HCT116 (cell line): ENCODE measurements around the gene PLCB1. TPM values are rescaled to one million over a fixed set of nuclear protein-coding genes. Genes with fewer than 3 reads are reported as not detected.

Experiments
- ATAC-seq: fragments of 200-7000 bp; cut with Tn5 transposase; 2 replicates; pipeline ENCODE4 v1.9.1; 2020; ENCODE audit warnings: mild to moderate bottlenecking, moderate library complexity
- BruUV-seq: library from RNA; stranded (reverse); fragments of 400-500 nt; replicated peaks from 2 replicates; lab custom pipeline; 2021; lab: Mats Ljungman, UMichigan
- CTCF ChIA-PET: fragments of 300-600 bp; sonication (Branson Sonifier 250); formaldehyde crosslinking; loops from one replicate; lab custom pipeline; 2021; ENCODE audit warnings: antibody characterized with exemption; lab: Charles Lee
- POLR2A ChIA-PET: fragments of 300-600, 350-600 bp; sonication (Branson Sonifier 250); formaldehyde crosslinking; loops from one replicate; lab custom pipeline; 2021; ENCODE audit warnings: antibody characterized with exemption; lab: Charles Lee
- RAD21 ChIA-PET, 2 experiments: fragments of 300-600 bp; sonication (Branson Sonifier 250); formaldehyde crosslinking; loops; one replicate each; lab custom pipeline; 2023; ENCODE audit warnings: low total read pairs in 2 of 2; ENCODE audit not compliant: uncharacterized antibody in 2 of 2, unreplicated experiment in 2 of 2, low non-redundant PET in 1 of 2; lab: Charles Lee
- DNase-seq: peaks from one replicate; pipeline ENCODE4 v3.0.0-alpha.2; 2010; ENCODE audit warnings: low read depth, low spot score
- H2AFZ ChIP-seq: fragments of 200-600 bp; shearing (Covaris generic), sonication (generic); 2 replicates; pipeline ENCODE4 v1.6.1; 2017; ENCODE audit warnings: low read depth, mixed run types, mixed read lengths, antibody characterized with exemption, low read length; ENCODE audit not compliant: poor library complexity, severe bottlenecking
- H3K27ac ChIP-seq: 2 replicates; pipeline ENCODE4 v1.5.1; 2012; ENCODE audit warnings: low read depth, low read length
- H3K27me3 ChIP-seq: fragments of 200-600 bp; sonication (generic); 2 replicates; pipeline ENCODE4 v1.6.1; 2016; ENCODE audit warnings: mixed run types, low read length, mixed read lengths; ENCODE audit not compliant: insufficient read depth
- H3K36me3 ChIP-seq, 2 experiments: fragments of 200-500 bp in 1 of 2; fragments of 200-600 bp in 1 of 2; sonication (Bioruptor generic) in 1 of 2; sonication (generic) in 1 of 2; 2 replicates each; pipeline versions ENCODE4 v1.5.1 to v1.6.1; 2014 to 2016; ENCODE audit warnings: low read length in 2 of 2, inconsistent platforms in 1 of 2, mixed read lengths in 1 of 2, mixed run types in 1 of 2; ENCODE audit not compliant: insufficient read depth in 2 of 2, control insufficient read depth in 1 of 2
- H3K4me1 ChIP-seq, 2 experiments: fragments of 200-600 bp in 1 of 2; sonication (generic) in 1 of 2; 2 replicates each; pipeline versions ENCODE4 v1.5.1 to v1.6.1; 2012 to 2017; ENCODE audit warnings: low read length in 2 of 2, inconsistent platforms in 1 of 2, mild to moderate bottlenecking in 1 of 2, mixed read lengths in 1 of 2, mixed run types in 1 of 2, moderate library complexity in 1 of 2; ENCODE audit not compliant: insufficient read depth in 2 of 2, control insufficient read depth in 1 of 2
- H3K4me2 ChIP-seq: fragments of 200-600 bp; sonication (generic); 2 replicates; pipeline ENCODE4 v1.6.1; 2017; ENCODE audit warnings: mixed run types, low read length, mixed read lengths
- H3K4me3 ChIP-seq, 2 experiments: fragments of 200-600 bp in 1 of 2; sonication (generic) in 1 of 2; replicated peaks in 1 of 2; 2 replicates each; pipeline ENCODE4 v1.5.1; 2011 to 2016; ENCODE audit warnings: low read length in 2 of 2, control low read depth in 1 of 2, low read depth in 1 of 2, mild to moderate bottlenecking in 1 of 2, mixed read lengths in 1 of 2, mixed run types in 1 of 2
- H3K79me2 ChIP-seq: fragments of 200-600 bp; sonication (generic); 2 replicates; pipeline ENCODE4 v1.6.1; 2017; ENCODE audit warnings: mild to moderate bottlenecking, mixed run types, low read length, moderate library complexity, mixed read lengths; ENCODE audit not compliant: insufficient read depth
- H3K9ac ChIP-seq: fragments of 200-600 bp; sonication (generic); 2 replicates; pipeline ENCODE4 v1.6.1; 2016; ENCODE audit warnings: low read length, mixed read lengths
- H3K9me2 ChIP-seq: fragments of 200-600 bp; sonication (generic), shearing (Covaris generic); 2 replicates; pipeline ENCODE4 v1.6.1; 2017; ENCODE audit warnings: mixed run types, mild to moderate bottlenecking, moderate library complexity; ENCODE audit not compliant: insufficient read depth
- H3K9me3 ChIP-seq, 2 experiments: fragments of 200-500 bp in 1 of 2; fragments of 200-600 bp in 1 of 2; sonication (Bioruptor generic) in 1 of 2; sonication (generic) in 1 of 2; 2 replicates each; pipeline ENCODE4 v1.6.1; 2014 to 2017; ENCODE audit warnings: low read length in 2 of 2, mixed read lengths in 2 of 2, inconsistent platforms in 1 of 2, low read depth in 1 of 2, mild to moderate bottlenecking in 1 of 2, mixed run types in 1 of 2, moderate library complexity in 1 of 2; ENCODE audit not compliant: control insufficient read depth in 1 of 2, insufficient read depth in 1 of 2
- H4K20me1 ChIP-seq: fragments of 200-600 bp; sonication (generic), shearing (Covaris generic); 2 replicates; pipeline ENCODE4 v1.6.1; 2017; ENCODE audit warnings: mixed run types, mild to moderate bottlenecking, moderate library complexity; ENCODE audit not compliant: insufficient read depth
- ATF3 ChIP-seq: IDR thresholded peaks from 2 replicates; pipeline ENCODE4 v1.6.1; 2012
- CBX3 ChIP-seq: IDR thresholded peaks from 2 replicates; pipeline ENCODE4 v1.6.1; 2012; ENCODE audit warnings: low read depth
- CEBPB ChIP-seq: IDR thresholded peaks from 2 replicates; pipeline ENCODE4 v1.6.1; 2012; ENCODE audit warnings: low read depth
- CTCF ChIP-seq, 3 experiments: fragments of 200-600 bp in 1 of 3; sonication (generic) in 1 of 3; IDR thresholded peaks in 2 of 3; conservative IDR thresholded peaks in 1 of 3; 2 replicates each; pipeline ENCODE4 v1.5.1; 2012 to 2017; ENCODE audit warnings: low read depth in 2 of 3, low read length in 2 of 3, antibody characterized with exemption in 1 of 3, borderline replicate concordance in 1 of 3, control low read depth in 1 of 3, mild to moderate bottlenecking in 1 of 3, mixed read lengths in 1 of 3, mixed run types in 1 of 3, moderate library complexity in 1 of 3; ENCODE audit not compliant: insufficient read depth in 1 of 3
- RAD21 ChIP-seq: IDR thresholded peaks from 2 replicates; pipeline ENCODE4 v1.6.1; 2012; ENCODE audit warnings: low read depth, mild to moderate bottlenecking
- SP1 ChIP-seq: IDR thresholded peaks from 2 replicates; pipeline ENCODE4 v1.6.1; 2012; ENCODE audit warnings: low read depth
- SRF ChIP-seq: IDR thresholded peaks from 2 replicates; pipeline ENCODE4 v1.6.1; 2012; ENCODE audit warnings: low read depth
- TCF7L2 ChIP-seq: IDR thresholded peaks from 2 replicates; pipeline ENCODE4 v1.7.0; 2011; ENCODE audit warnings: borderline replicate concordance, inconsistent platforms; ENCODE audit not compliant: insufficient read depth, insufficient read length; ENCODE audit errors: extremely low read depth
- ZBTB33 ChIP-seq: IDR thresholded peaks from 2 replicates; pipeline ENCODE4 v1.6.1; 2011; ENCODE audit warnings: mild to moderate bottlenecking, low read length, moderate library complexity; ENCODE audit not compliant: insufficient replicate concordance; ENCODE audit errors: extremely low read depth
- ZFX ChIP-seq: fragments of 450-650 bp; IDR thresholded peaks from 2 replicates; pipeline ENCODE4 v1.6.1; 2017
- intact Hi-C: fragments of 100-400 bp; cut with micrococcal nuclease; formaldehyde crosslinking; loops from 2 replicates; pipeline ENCODE4 v1.10.0; 2022
- total RNA-seq: library from RNA; stranded (reverse); gene quantifications from one replicate; pipeline ENCODE4 v1.2.1, GENCODE V29; 2021; ENCODE audit not compliant: unreplicated experiment

The PLCB1 gene
- total RNA-seq, 1 experiment from 2014 or later = 15.8 TPM

- no peak overlapping the region for H3K4me2 ChIP-seq
- BruUV-seq = no TSS peak
- intact Hi-C loops = no loop called here
- no peaks in the 10 kb centered on the region for H3K9me3 ChIP-seq
- no peaks in the 10 kb centered on the region for H3K4me1 ChIP-seq
- no peak for ATAC-seq
- POLR2A ChIA-PET = no interaction called here
- no peaks in the 10 kb centered on the region for H3K9me2 ChIP-seq
- H3K79me2 ChIP-seq = no peaks in the 10 kb centered on the region
- H3K4me3 ChIP-seq = no peak overlapping the region
- TF ChIP-seq ATF3 (no peak), CTCF (IDR thresholded peaks at IDR 0.05 in 2 of 3, conservative IDR thresholded peaks at IDR 0.05 in 1 of 3; ENCODE audit: borderline replicate concordance in 1 of 3, insufficient read depth in 1 of 3, low read depth in 2 of 3, low read length in 2 of 3) (peak in 2 of 3 experiments; percentile 30 to 40; a peak in 3 of 6 replicates), CEBPB (no peak)
- TF ChIP-seq, all 23 proteins: peak for 1
- no peak for DNase-seq
- no peak overlapping the region for H3K27ac ChIP-seq
- no peaks in the 10 kb centered on the region for H3K36me3 ChIP-seq
- H2AFZ ChIP-seq = no peak overlapping the region
- no peaks in the 10 kb centered on the region for H4K20me1 ChIP-seq
- RAD21 ChIA-PET = no interaction called here
- no peak overlapping the region for H3K9ac ChIP-seq
- H3K27me3 ChIP-seq = no peaks in the 10 kb centered on the region
- CTCF ChIA-PET = no interaction called here
Observed at GRCh38 chr20:8800089-8800488, 668.0 kb downstream of the PLCB1 start.

- Histone ChIP-seq H3K9ac (no peak overlapping the region), H3K9me2 (no peaks in the 10 kb centered on the region), H3K4me1 (no peaks in the 10 kb centered on the region), H3K9me3 (no peaks in the 10 kb centered on the region), H3K36me3 (no peaks in the 10 kb centered on the region), H3K27me3 (no peaks in the 10 kb centered on the region), H3K79me2 (no peaks in the 10 kb centered on the region), H3K4me2 (no peak overlapping the region), H4K20me1 (no peaks in the 10 kb centered on the region), H3K4me3 (no peak overlapping the region), H3K27ac (no peak overlapping the region), H2AFZ (no peak overlapping the region)
- BruUV-seq = no TSS peak
- TF ChIP-seq RAD21 (no peak), SP1 (no peak), ZBTB33 (no peak), CBX3 (no peak), TCF7L2 (no peak), ZFX (no peak), SRF (no peak), CEBPB (no peak)
- no peak for DNase-seq
- ATAC-seq = no peak
- intact Hi-C loops = no loop called here
- CTCF ChIA-PET = no interaction called here
- RAD21 ChIA-PET = no interaction called here
- POLR2A ChIA-PET = no interaction called here
Observed at GRCh38 chr20:8801686-8802085, 669.6 kb downstream of the PLCB1 start.
